HEK293 (cell line): ENCODE results near the gene CHST14.

Experiments used
- BCL11A ChIP-seq: fragments of 450-650 bp; formaldehyde crosslinking; IDR thresholded peaks from 2 replicates; pipeline ENCODE4 v1.5.1; 2016; ENCODE audit warnings: low read depth, missing biosample characterization, missing genetic modification characterization
- CTCF ChIP-seq: fragments of 450-650 bp; formaldehyde crosslinking; IDR thresholded peaks from 2 replicates; pipeline ENCODE4 v1.5.1; 2016; ENCODE audit warnings: missing biosample characterization, missing genetic modification characterization
- ELK4 ChIP-seq: IDR thresholded peaks from 2 replicates; pipeline ENCODE4 v1.6.1; 2011; ENCODE audit warnings: mild to moderate bottlenecking, low read depth, low read length, borderline replicate concordance
- KLF16 ChIP-seq: fragments of 450-650 bp; formaldehyde crosslinking; IDR thresholded peaks from 2 replicates; pipeline ENCODE4 v1.5.1; 2017; ENCODE audit warnings: missing biosample characterization, missing genetic modification characterization
- PATZ1 ChIP-seq: fragments of 450-650 bp; formaldehyde crosslinking; IDR thresholded peaks from 2 replicates; pipeline ENCODE4 v1.5.1; 2016; ENCODE audit warnings: missing biosample characterization, missing genetic modification characterization
- REST ChIP-seq: fragments of 450-650 bp; formaldehyde crosslinking; IDR thresholded peaks from 2 replicates; pipeline ENCODE4 v1.5.1; 2016; ENCODE audit warnings: missing biosample characterization, missing genetic modification characterization
- ZBTB7A ChIP-seq: fragments of 450-650 bp; formaldehyde crosslinking; IDR thresholded peaks from 2 replicates; pipeline ENCODE4 v1.5.1; 2016; ENCODE audit warnings: low read depth, missing biosample characterization, missing genetic modification characterization
- ZNF221 ChIP-seq: fragments of 450-650 bp; formaldehyde crosslinking; IDR thresholded peaks from 2 replicates; pipeline ENCODE4 v1.5.1; 2017; ENCODE audit warnings: missing biosample characterization, missing genetic modification characterization, borderline replicate concordance
- ZNF645 ChIP-seq: fragments of 450-650 bp; formaldehyde crosslinking; IDR thresholded peaks from 2 replicates; pipeline ENCODE4; 2016; ENCODE audit warnings: missing biosample characterization, missing genetic modification characterization
- ZSCAN5A ChIP-seq: fragments of 450-650 bp; formaldehyde crosslinking; IDR thresholded peaks from 2 replicates; pipeline ENCODE4 v1.5.1; 2016; ENCODE audit warnings: missing biosample characterization, missing genetic modification characterization

GRCh38 chr15:40461958-40462357, 8.8 kb upstream of the CHST14 start:
- TF ChIP-seq ZNF221 (no peak), ZBTB7A (tag by site-specific recombination) (no peak), CTCF (tag by site-specific recombination) (no peak), ZNF645 (tag by site-specific recombination) (no peak), ZSCAN5A (tag by site-specific recombination) (no peak), BCL11A (tag by site-specific recombination) (no peak), ELK4 (no peak), PATZ1 (no peak), REST (tag by site-specific recombination) (no peak), KLF16 (no peak)
